H9 (cell line): ENCODE measurements around the gene SRL. TPM values are rescaled to one million over a fixed set of nuclear protein-coding genes. Genes with fewer than 3 reads are reported as not detected.

Experiments used
- DNase-seq: peaks from one replicate; pipeline ENCODE4 v3.0.0-alpha.2; 2017
- H2AFZ ChIP-seq: one replicate; pipeline ENCODE4 v1.6.1; 2013; ENCODE audit warnings: mild to moderate bottlenecking, low read length, control low read depth, moderate library complexity
- H2AK5ac ChIP-seq: 2 replicates; pipeline ENCODE4 v1.6.1; 2013; ENCODE audit warnings: low read length, control low read depth, mixed read lengths; ENCODE audit not compliant: insufficient read length
- H2BK120ac ChIP-seq: one replicate; pipeline ENCODE4 v1.6.1; 2013; ENCODE audit warnings: low read depth, mild to moderate bottlenecking, low read length, control low read depth, inconsistent platforms; ENCODE audit not compliant: poor library complexity, severe bottlenecking
- H2BK12ac ChIP-seq: 2 replicates; pipeline ENCODE4 v1.6.1; 2013; ENCODE audit warnings: low read length, control low read depth, mixed read lengths, low read depth; ENCODE audit not compliant: insufficient read length
- H2BK15ac ChIP-seq: 2 replicates; pipeline ENCODE4 v1.6.1; 2013; ENCODE audit warnings: low read depth, low read length, control low read depth
- H2BK20ac ChIP-seq: one replicate; pipeline ENCODE4 v1.6.1; 2013; ENCODE audit warnings: low read depth, mild to moderate bottlenecking, low read length, control low read depth, inconsistent platforms; ENCODE audit not compliant: poor library complexity, severe bottlenecking
- H2BK5ac ChIP-seq: 2 replicates; pipeline ENCODE4 v1.6.1; 2013; ENCODE audit warnings: low read length, control low read depth, mixed read lengths; ENCODE audit not compliant: insufficient read length
- H3K14ac ChIP-seq: 2 replicates; pipeline ENCODE4 v1.6.1; 2013; ENCODE audit warnings: low read length, control low read depth; ENCODE audit not compliant: insufficient read depth
- H3K18ac ChIP-seq: 2 replicates; pipeline ENCODE4 v1.6.1; 2013; ENCODE audit warnings: low read depth, mild to moderate bottlenecking, mixed read lengths, low read length, control low read depth; ENCODE audit not compliant: insufficient read length
- H3K23ac ChIP-seq: 2 replicates; pipeline ENCODE4 v1.6.1; 2013; ENCODE audit warnings: low read length, control low read depth, mixed read lengths, low read depth; ENCODE audit not compliant: insufficient read length
- H3K23me2 ChIP-seq: 2 replicates; pipeline ENCODE4 v1.6.1; 2013; ENCODE audit warnings: low read depth, mild to moderate bottlenecking, mixed read lengths, low read length, control low read depth; ENCODE audit not compliant: insufficient read length, poor library complexity, severe bottlenecking
- H3K27ac ChIP-seq: 2 replicates; pipeline ENCODE4 v1.5.1; 2013; ENCODE audit warnings: low read length, control low read depth, mixed read lengths, low read depth; ENCODE audit not compliant: insufficient read length
- H3K27me3 ChIP-seq: 2 replicates; pipeline ENCODE4 v1.6.1; 2013; ENCODE audit warnings: low read length, control low read depth, inconsistent platforms; ENCODE audit not compliant: insufficient read depth
- H3K4ac ChIP-seq: 2 replicates; pipeline ENCODE4 v1.6.1; 2013; ENCODE audit warnings: low read depth, mild to moderate bottlenecking, control low read depth, inconsistent platforms, low read length, moderate library complexity
- H3K4me1 ChIP-seq: 2 replicates; pipeline ENCODE4 v1.6.1; 2013; ENCODE audit warnings: low read length, control low read depth, inconsistent platforms; ENCODE audit not compliant: insufficient read depth
- H3K4me2 ChIP-seq: 2 replicates; pipeline ENCODE4 v1.6.1; 2013; ENCODE audit warnings: low read length, control low read depth, mixed read lengths; ENCODE audit not compliant: insufficient read length, insufficient read depth
- H3K56ac ChIP-seq: 2 replicates; pipeline ENCODE4 v1.6.1; 2013; ENCODE audit warnings: low read depth, mild to moderate bottlenecking, mixed read lengths, low read length, control low read depth; ENCODE audit not compliant: insufficient read length
- H3K79me1 ChIP-seq: 2 replicates; pipeline ENCODE4 v1.6.1; 2013; ENCODE audit warnings: low read depth, mild to moderate bottlenecking, moderate library complexity, low read length, control low read depth, inconsistent platforms; ENCODE audit not compliant: insufficient read depth, poor library complexity, severe bottlenecking
- H3K79me2 ChIP-seq: 2 replicates; pipeline ENCODE4 v1.6.1; 2013; ENCODE audit warnings: low read length, control low read depth, inconsistent platforms; ENCODE audit not compliant: insufficient read depth
- H3K9ac ChIP-seq: 2 replicates; pipeline ENCODE4 v1.6.1; 2013; ENCODE audit warnings: low read length, control low read depth, mixed read lengths; ENCODE audit not compliant: insufficient read length; ENCODE audit errors: extremely low read depth
- H3K9me3 ChIP-seq: one replicate; pipeline ENCODE4 v1.6.1; 2013; ENCODE audit warnings: low read depth, low read length, inconsistent platforms; ENCODE audit not compliant: control insufficient read depth
- H3T11ph ChIP-seq: one replicate; pipeline ENCODE4 v1.6.1; 2013; ENCODE audit warnings: mild to moderate bottlenecking, low read length, control low read depth, inconsistent platforms
- H4K20me1 ChIP-seq: one replicate; pipeline ENCODE4 v1.6.1; 2013; ENCODE audit not compliant: control insufficient read depth, insufficient read length, insufficient read depth
- H4K5ac ChIP-seq: 2 replicates; pipeline ENCODE4 v1.6.1; 2013; ENCODE audit warnings: low read depth, mild to moderate bottlenecking, mixed read lengths, low read length, control low read depth; ENCODE audit not compliant: insufficient read length
- H4K8ac ChIP-seq: replicated peaks from 2 replicates; pipeline ENCODE4 v1.6.1; 2013; ENCODE audit warnings: low read length, control low read depth, mixed read lengths, low read depth; ENCODE audit not compliant: insufficient read length
- H4K91ac ChIP-seq: 2 replicates; pipeline ENCODE4 v1.6.1; 2013; ENCODE audit warnings: low read depth, mild to moderate bottlenecking, moderate library complexity, mixed read lengths, low read length, control low read depth; ENCODE audit not compliant: insufficient read length
- H3K27ac Mint-ChIP-seq, 3 experiments: 2 replicates in 2 of 3; 3 replicates in 1 of 3; pipeline ENCODE4 v1.8.0; 2020 to 2021; ENCODE audit warnings: mixed read lengths in 3 of 3, mild to moderate bottlenecking in 1 of 3, moderate library complexity in 1 of 3
- H3K27me3 Mint-ChIP-seq: 2 replicates; pipeline ENCODE4 v1.8.0; 2021; ENCODE audit warnings: low read depth, mild to moderate bottlenecking, moderate library complexity, mixed read lengths
- H3K36me3 Mint-ChIP-seq, 3 experiments: 2 replicates in 2 of 3; 3 replicates in 1 of 3; pipeline ENCODE4 v1.8.0; 2020 to 2021; ENCODE audit warnings: low read depth in 3 of 3, mixed read lengths in 3 of 3; ENCODE audit not compliant: insufficient read depth in 1 of 3
- H3K4me1 Mint-ChIP-seq, 2 experiments: 2 replicates each; pipeline ENCODE4 v1.8.0; 2020; ENCODE audit warnings: mixed read lengths in 2 of 2
- H3K4me3 Mint-ChIP-seq, 2 experiments: 2 replicates in 1 of 2; 3 replicates in 1 of 2; pipeline ENCODE4 v1.8.0; 2020 to 2021; ENCODE audit warnings: mild to moderate bottlenecking in 2 of 2, mixed read lengths in 2 of 2, moderate library complexity in 1 of 2
- H3K9me3 Mint-ChIP-seq, 2 experiments: 2 replicates in 1 of 2; 3 replicates in 1 of 2; pipeline ENCODE4 v1.8.0; 2020; ENCODE audit warnings: mild to moderate bottlenecking in 2 of 2, mixed read lengths in 2 of 2, moderate library complexity in 1 of 2
- CTCF ChIP-seq: fragments of 200-600 bp; sonication (generic); conservative IDR thresholded peaks from 3 replicates; pipeline ENCODE4 v1.8.0; 2021; ENCODE audit warnings: antibody characterized with exemption, mild to moderate bottlenecking
- WGBS: extraction: QIAGEN DNeasy Blood & Tissue Kit; methylation state at CpG from one replicate; pipeline ENCODE4 v1.1.7; 2013; ENCODE audit warnings: missing lambda C conversion rate, low lambda C conversion rate, mixed read lengths; ENCODE audit not compliant: insufficient read length; ENCODE audit errors: extremely low coverage; 5-methylcytosine and 5-hydroxymethylcytosine counted together
- total RNA-seq: library from RNA; stranded (reverse); gene quantifications from 2 replicates; pipeline ENCODE4 v1.2.1, GENCODE V29; 2021

Gene SRL
- total RNA-seq, 1 experiment from 2014 or later: not detected

DNA sequence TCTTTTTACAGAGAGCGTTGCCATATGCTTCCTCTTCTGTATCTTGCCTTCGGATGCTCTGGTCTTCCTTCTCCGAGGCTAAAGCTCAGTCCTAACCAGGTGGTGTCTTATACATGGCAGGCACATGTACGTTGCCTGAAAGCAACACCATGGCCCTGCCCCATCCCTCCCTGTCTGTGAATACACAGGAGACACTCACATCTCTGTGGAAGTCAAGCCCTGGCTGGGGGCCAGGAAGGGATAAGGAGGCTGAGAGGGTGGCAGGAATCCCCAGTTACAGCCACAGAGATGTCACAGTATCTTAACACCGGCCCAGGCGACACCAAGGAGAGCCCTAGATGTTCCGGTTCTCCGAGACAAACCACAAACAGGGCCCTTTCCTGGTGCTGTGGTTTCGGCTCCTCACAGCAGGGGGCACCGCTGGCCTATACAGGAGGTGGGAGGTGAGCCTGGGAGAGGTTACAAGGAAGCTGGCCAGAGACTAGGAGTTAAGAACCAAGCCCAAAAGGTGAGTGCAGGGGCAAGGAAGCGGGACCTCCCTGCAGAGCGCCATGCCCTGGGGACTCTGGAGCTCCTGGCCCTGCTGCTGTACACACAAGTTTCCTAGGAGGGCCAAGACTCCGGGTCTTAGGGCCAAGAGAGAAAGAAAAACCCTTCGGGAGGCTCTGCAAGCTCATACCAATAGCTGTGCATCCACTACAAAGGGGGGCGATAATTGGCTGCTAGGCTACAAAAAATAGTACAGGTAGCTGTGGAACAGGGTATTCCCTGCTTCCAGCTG is 41.7 kb downstream of the SRL start:
- H3K4me3 Mint-ChIP-seq: no peak overlapping the region; a peak in 1 of 5 replicates
- H3K23me2 ChIP-seq: no peaks in the 10 kb centered on the region
- H3K4me1 ChIP-seq: no peaks in the 10 kb centered on the region
- no peak overlapping the region for H3K27ac ChIP-seq
- peaks cover 6 to 11% of the 10 kb centered on the region in 2 experiments for H3K4me1 Mint-ChIP-seq
- no peaks in the 10 kb centered on the region for H3K9me3 ChIP-seq
- no peak overlapping the region; the same call in 1 of the 2 replicates for H3K14ac ChIP-seq
- WGBS: no CpG with 5 or more reads among the region's 15 CpGs
- no peak overlapping the region for H3T11ph ChIP-seq
- H3K79me2 ChIP-seq: no peaks in the 10 kb centered on the region
- H3K27me3 Mint-ChIP-seq: no peaks in the 10 kb centered on the region; the same call in none of the 2 replicates
- TF ChIP-seq CTCF: peak; percentile 42; the same call in 2 of the 3 replicates
- no peaks in the 10 kb centered on the region for H3K79me1 ChIP-seq
- H2BK120ac ChIP-seq: no peak overlapping the region
- no peak overlapping the region for H3K18ac ChIP-seq
- H3K4ac ChIP-seq: no peak overlapping the region
- no peak overlapping the region for H3K4me2 ChIP-seq
- no peak overlapping the region for H3K9ac ChIP-seq
- no peak overlapping the region for H4K5ac ChIP-seq
- H2BK12ac ChIP-seq: no peak overlapping the region
- H4K8ac ChIP-seq: no peak overlapping the region
- H3K36me3 Mint-ChIP-seq: no peaks in the 10 kb centered on the region
- no peaks in the 10 kb centered on the region for H3K9me3 Mint-ChIP-seq
- no peaks in the 10 kb centered on the region for H4K20me1 ChIP-seq
- no peak overlapping the region for H2AK5ac ChIP-seq
- H3K27me3 ChIP-seq: no peaks in the 10 kb centered on the region
- no peak overlapping the region for H2AFZ ChIP-seq
- H3K27ac Mint-ChIP-seq: peak overlapping the region in 1 of 3 experiments; percentile 62; a peak in 1 of 7 replicates
- peak; percentile 61 for DNase-seq
- no peak overlapping the region for H2BK15ac ChIP-seq
- no peak overlapping the region for H3K56ac ChIP-seq
- H2BK5ac ChIP-seq: no peak overlapping the region
- H3K23ac ChIP-seq: no peak overlapping the region
- H4K91ac ChIP-seq: no peak overlapping the region
- no peak overlapping the region for H2BK20ac ChIP-seq
